Gastroesophageal sphincter (tissue), 4 donors: ENCODE data around the gene ISG20. TPM values are rescaled to one million over a fixed set of nuclear protein-coding genes. Genes with fewer than 3 reads are reported as not detected.
A peak's percentile ranks its signal among the peaks of the same experiment; 100 is the strongest.
"Not testable (repeated sequence)": the region's sequence is repeated elsewhere in the genome, so short reads cannot be mapped to it uniquely, and the experiment has no call there.

Experiments used
- ATAC-seq: fragments of 150-250 bp; one replicate; pipeline ENCODE4 v1.9.1; 2016; ENCODE audit warnings: mild to moderate bottlenecking, moderate library complexity
- H3K27ac ChIP-seq, 4 donors: fragments of 200-600 bp; sonication (generic) in 3 of 4; 1 replicate in 3 of 4; 2 replicates in 1 of 4; pipeline ENCODE4 v1.5.1; 2016 to 2019
- H3K27me3 ChIP-seq: fragments of 200-600 bp; sonication (generic); one replicate; pipeline ENCODE4 v1.5.1; 2019
- H3K36me3 ChIP-seq, 2 donors: fragments of 200-600 bp; sonication (generic); one replicate each; pipeline ENCODE4 v1.5.1; 2019; ENCODE audit warnings: control low read depth in 1 of 2
- H3K4me1 ChIP-seq, 3 donors: fragments of 200-600 bp; sonication (generic); 1 replicate in 2 of 3; 2 replicates in 1 of 3; pipeline ENCODE4 v1.5.1; 2016 to 2019; ENCODE audit warnings: control low read depth in 2 of 3
- H3K4me3 ChIP-seq, 2 donors: fragments of 200-600 bp; sonication (generic); one replicate each; pipeline ENCODE4 v1.5.1; 2019; ENCODE audit warnings: mild to moderate bottlenecking in 1 of 2, moderate library complexity in 1 of 2
- H3K9me3 ChIP-seq, 3 donors: fragments of 200-600 bp; sonication (generic); one replicate each; pipeline ENCODE4 v1.5.1; 2017 to 2019; ENCODE audit warnings: control low read depth in 2 of 3
- CTCF ChIP-seq, 4 experiments: fragments of 200-600 bp in 2 of 4; fragments of 450-650 bp in 2 of 4; sonication (generic) in 1 of 4; IDR thresholded peaks; one replicate each; pipeline ENCODE4 v1.5.1; 2017 to 2019; ENCODE audit warnings: antibody characterized with exemption in 4 of 4, mild to moderate bottlenecking in 2 of 4, moderate library complexity in 2 of 4
- EP300 ChIP-seq: sonication (generic); formaldehyde crosslinking; IDR thresholded peaks from one replicate; pipeline ENCODE4 v1.6.1; 2017; ENCODE audit warnings: antibody characterized with exemption, mild to moderate bottlenecking
- POLR2A ChIP-seq, 2 donors: fragments of 450-650 bp; IDR thresholded peaks; one replicate each; pipeline ENCODE4 v1.6.1; 2017; ENCODE audit warnings: antibody characterized with exemption in 2 of 2, mild to moderate bottlenecking in 2 of 2, moderate library complexity in 1 of 2
- POLR2AphosphoS5 ChIP-seq: sonication (generic); formaldehyde crosslinking; IDR thresholded peaks from one replicate; pipeline ENCODE4 v1.6.1; 2017; ENCODE audit warnings: antibody characterized with exemption
- WGBS, 2 donors: methylation state at CpG; one replicate each; pipeline ENCODE4 v1.1.5; 2018; ENCODE audit warnings: low coverage in 1 of 2; 5-methylcytosine and 5-hydroxymethylcytosine counted together
- total RNA-seq, 4 donors: library from RNA; depleted of rRNA; stranded (reverse); fragments of >200 nt; gene quantifications; one replicate each; pipeline ENCODE4 v1.1.0, GENCODE V29; 2016

Gene ISG20
- total RNA-seq, 4 donors from 2014 or later, result 2.5 to 8.7 (median 5.9) TPM

- no peaks in the 10 kb centered on the region for H3K27me3 ChIP-seq
- H3K4me1 ChIP-seq, result peaks cover 2 to 26% (median 8%) of the 10 kb centered on the region in 3 donors
- no peak for TF ChIP-seq POLR2A (IDR thresholded peaks at IDR 0.05)
- TF ChIP-seq EP300, result no peak
- TF ChIP-seq POLR2AphosphoS5, result no peak
- no peak for TF ChIP-seq CTCF (IDR thresholded peaks at IDR 0.05)
- H3K27ac ChIP-seq, result peak overlapping the region in 2 of 4 donors; percentile 48 to 82
- no peaks in the 10 kb centered on the region for H3K9me3 ChIP-seq
- H3K36me3 ChIP-seq, result peaks cover 0 to 22% of the 10 kb centered on the region in 2 donors
- 93% methylated on average over 5 of the region's 11 CpGs; no CpG with 5 or more reads in 1 of the 2 donors for WGBS, 2 donors
- H3K4me3 ChIP-seq, result no peak overlapping the region
- ATAC-seq, result no peak
Measured at GRCh38 chr15:88636050-88636449, 2.8 kb upstream of the ISG20 start.

- peak overlapping the region in 2 of 4 donors; percentile 48 to 82 for H3K27ac ChIP-seq
- no peak for TF ChIP-seq CTCF (IDR thresholded peaks at IDR 0.05)
- WGBS, 2 donors, result 73 to 93% methylated on average over 3 to 5 of the region's 5 CpGs
- no peak for ATAC-seq
- peaks cover 0 to 17% of the 10 kb centered on the region in 2 donors for H3K36me3 ChIP-seq
- H3K4me3 ChIP-seq, result no peak overlapping the region
- H3K27me3 ChIP-seq, result no peaks in the 10 kb centered on the region
- no peaks in the 10 kb centered on the region for H3K9me3 ChIP-seq
- H3K4me1 ChIP-seq, result peaks cover 2 to 26% (median 8%) of the 10 kb centered on the region in 3 donors
Measured at GRCh38 chr15:88636654-88637053, 2.2 kb upstream of the ISG20 start.

- Histone ChIP-seq H3K27ac (peak overlapping the region in 3 of 4 donors; percentile 82 to 87 (median 86)), H3K36me3 (peaks cover 0 to 9% of the 10 kb centered on the region in 2 donors), H3K4me3 (no peak overlapping the region), H3K27me3 (no peaks in the 10 kb centered on the region), H3K9me3 (no peaks in the 10 kb centered on the region), H3K4me1 (peaks cover 2 to 26% (median 8%) of the 10 kb centered on the region in 3 donors)
- WGBS, 2 donors, result 88 to 94% methylated on average over 2 to 7 of the region's 7 CpGs
- ATAC-seq, result no peak
- TF ChIP-seq POLR2AphosphoS5 (no peak), CTCF (IDR thresholded peaks at IDR 0.05) (no peak), POLR2A (IDR thresholded peaks at IDR 0.05) (no peak), EP300 (no peak)
Measured at GRCh38 chr15:88637436-88637835, 1.4 kb upstream of the ISG20 start.

- 57 to 82% methylated on average over 1 of the region's 7 CpGs for WGBS, 2 donors
- H3K27me3 ChIP-seq, result no peaks in the 10 kb centered on the region
- peak overlapping the region; percentile 36 to 53 for H3K4me3 ChIP-seq
- peak; percentile 7 for ATAC-seq
- TF ChIP-seq CTCF (IDR thresholded peaks at IDR 0.05), result no peak
- no peak for TF ChIP-seq EP300
- TF ChIP-seq POLR2AphosphoS5, result no peak
- no peak for TF ChIP-seq POLR2A (IDR thresholded peaks at IDR 0.05)
- H3K9me3 ChIP-seq, result no peaks in the 10 kb centered on the region
- H3K27ac ChIP-seq, result peak overlapping the region; percentile 81 to 87 (median 84)
- H3K36me3 ChIP-seq, result peaks cover 0 to 3% of the 10 kb centered on the region in 2 donors
- peaks cover 2 to 26% (median 8%) of the 10 kb centered on the region in 3 donors for H3K4me1 ChIP-seq
Measured at GRCh38 chr15:88637841-88638625, 783 bp upstream of the ISG20 start.

- Histone ChIP-seq H3K27me3 (no peaks in the 10 kb centered on the region), H3K36me3 (no peaks in the 10 kb centered on the region), H3K4me1 (peaks cover 2 to 26% (median 8%) of the 10 kb centered on the region in 3 donors), H3K9me3 (no peaks in the 10 kb centered on the region), H3K4me3 (no peak overlapping the region), H3K27ac (no peak overlapping the region)
- ATAC-seq, result no peak
- TF ChIP-seq EP300 (no peak), POLR2A (IDR thresholded peaks at IDR 0.05) (no peak), CTCF (IDR thresholded peaks at IDR 0.05) (no peak), POLR2AphosphoS5 (no peak)
- 90 to 97% methylated on average over 5 to 9 of the region's 12 CpGs for WGBS, 2 donors
Measured at GRCh38 chr15:88641959-88642452, 3.2 kb downstream of the ISG20 start.

- H3K27me3 ChIP-seq, H3K4me3 ChIP-seq, H3K36me3 ChIP-seq, H3K9me3 ChIP-seq, H3K27ac ChIP-seq, ATAC-seq: not testable (repeated sequence)
- peaks cover 2 to 26% (median 8%) of the 10 kb centered on the region in 3 donors for H3K4me1 ChIP-seq
- 60 to 80% methylated on average over 1 of the region's 11 CpGs for WGBS, 2 donors
Measured at GRCh38 chr15:88642514-88642913, 3.7 kb downstream of the ISG20 start.
